ENCODE data around the gene TSSK6.

DNA sequence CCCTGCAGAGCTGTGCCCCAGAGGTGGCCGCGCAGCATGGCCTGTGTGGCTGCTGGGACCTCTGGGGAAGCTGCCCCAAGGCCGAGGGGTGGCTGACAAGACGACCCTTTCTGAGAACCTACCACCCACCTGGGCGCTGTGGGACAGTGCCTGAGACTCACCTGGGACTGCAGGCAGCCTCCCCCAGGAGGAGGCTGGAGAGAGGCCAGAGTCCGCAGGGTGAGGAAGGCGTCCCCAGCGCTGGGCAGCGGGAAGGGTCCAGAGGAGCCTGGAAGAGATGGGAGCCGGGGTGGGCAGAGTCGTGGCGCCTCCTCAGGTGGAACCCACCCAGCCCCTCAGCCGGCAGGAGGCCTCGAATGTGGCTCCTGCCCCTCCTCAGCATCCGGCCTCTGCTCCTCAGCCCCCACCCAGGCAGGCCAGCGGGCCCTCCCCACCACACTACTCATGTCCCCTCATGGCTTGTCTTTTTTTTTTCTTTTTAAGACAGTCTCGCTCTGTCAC lies 48.0 kb upstream of the TSSK6 start:
- TF ChIP-seq, protein P1, sequence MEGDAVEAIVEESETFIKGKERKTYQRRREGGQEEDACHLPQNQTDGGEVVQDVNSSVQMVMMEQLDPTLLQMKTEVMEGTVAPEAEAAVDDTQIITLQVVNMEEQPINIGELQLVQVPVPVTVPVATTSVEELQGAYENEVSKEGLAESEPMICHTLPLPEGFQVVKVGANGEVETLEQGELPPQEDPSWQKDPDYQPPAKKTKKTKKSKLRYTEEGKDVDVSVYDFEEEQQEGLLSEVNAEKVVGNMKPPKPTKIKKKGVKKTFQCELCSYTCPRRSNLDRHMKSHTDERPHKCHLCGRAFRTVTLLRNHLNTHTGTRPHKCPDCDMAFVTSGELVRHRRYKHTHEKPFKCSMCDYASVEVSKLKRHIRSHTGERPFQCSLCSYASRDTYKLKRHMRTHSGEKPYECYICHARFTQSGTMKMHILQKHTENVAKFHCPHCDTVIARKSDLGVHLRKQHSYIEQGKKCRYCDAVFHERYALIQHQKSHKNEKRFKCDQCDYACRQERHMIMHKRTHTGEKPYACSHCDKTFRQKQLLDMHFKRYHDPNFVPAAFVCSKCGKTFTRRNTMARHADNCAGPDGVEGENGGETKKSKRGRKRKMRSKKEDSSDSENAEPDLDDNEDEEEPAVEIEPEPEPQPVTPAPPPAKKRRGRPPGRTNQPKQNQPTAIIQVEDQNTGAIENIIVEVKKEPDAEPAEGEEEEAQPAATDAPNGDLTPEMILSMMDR (IDR thresholded peaks at IDR 0.05; ENCODE audit: low read length), result no peak
- TF ChIP-seq EZH2 (IDR thresholded peaks at IDR 0.05; ENCODE audit: borderline replicate concordance, low read length), result no peak

Data from OCI-LY1 (cell line).